GM23248 (cell line): ENCODE data around the gene CCDC102B. TPM values are rescaled to one million over a fixed set of nuclear protein-coding genes. Genes with fewer than 3 reads are reported as not detected.

Source experiments
- DNase-seq: peaks from one replicate; pipeline ENCODE4 v3.0.0-alpha.2; 2015
- H2AFZ ChIP-seq: fragments of 200-600 bp; sonication (generic); 2 replicates; pipeline ENCODE4 v1.6.1; 2016; ENCODE audit warnings: antibody characterized with exemption
- H3F3A ChIP-seq: fragments of 200-600 bp; sonication (generic); 2 replicates; pipeline ENCODE4 v1.6.1; 2016; ENCODE audit warnings: mild to moderate bottlenecking, antibody characterized with exemption, mixed run types; ENCODE audit not compliant: insufficient read depth
- H3K27ac ChIP-seq: fragments of 200-600 bp; sonication (generic); 2 replicates; pipeline ENCODE4 v1.5.1; 2016; ENCODE audit warnings: mild to moderate bottlenecking
- H3K27me3 ChIP-seq: fragments of 200-600 bp; sonication (generic); replicated peaks from 2 replicates; pipeline ENCODE4 v1.6.1; 2016; ENCODE audit warnings: mild to moderate bottlenecking; ENCODE audit not compliant: insufficient read depth
- H3K36me3 ChIP-seq: fragments of 200-600 bp; sonication (generic); 2 replicates; pipeline ENCODE4 v1.6.1; 2016; ENCODE audit warnings: low read depth, mild to moderate bottlenecking
- H3K4me1 ChIP-seq: fragments of 200-600 bp; sonication (generic); 2 replicates; pipeline ENCODE4 v1.6.1; 2016; ENCODE audit warnings: mild to moderate bottlenecking; ENCODE audit not compliant: insufficient read depth
- H3K4me2 ChIP-seq: fragments of 200-600 bp; sonication (generic); one replicate; pipeline ENCODE4 v1.6.1; 2016; ENCODE audit warnings: mild to moderate bottlenecking; ENCODE audit not compliant: unreplicated experiment
- H3K4me3 ChIP-seq: fragments of 200-600 bp; sonication (generic); 2 replicates; pipeline ENCODE4 v1.5.1; 2016; ENCODE audit warnings: mild to moderate bottlenecking
- H3K79me2 ChIP-seq: fragments of 200-600 bp; sonication (generic); 2 replicates; pipeline ENCODE4 v1.6.1; 2016; ENCODE audit warnings: mild to moderate bottlenecking; ENCODE audit not compliant: insufficient read depth
- H3K9ac ChIP-seq: fragments of 200-600 bp; sonication (generic); 2 replicates; pipeline ENCODE4 v1.6.1; 2016; ENCODE audit warnings: mild to moderate bottlenecking
- H3K9me2 ChIP-seq: fragments of 200-600 bp; sonication (generic); 2 replicates; pipeline ENCODE4 v1.6.1; 2016; ENCODE audit warnings: mixed run types, mild to moderate bottlenecking, moderate library complexity; ENCODE audit not compliant: insufficient read depth
- H3K9me3 ChIP-seq: fragments of 200-600 bp; sonication (generic); one replicate; pipeline ENCODE4 v1.6.1; 2017; ENCODE audit warnings: low read depth
- H4K20me1 ChIP-seq: fragments of 200-600 bp; sonication (generic); 2 replicates; pipeline ENCODE4 v1.6.0; 2016; ENCODE audit not compliant: insufficient read depth
- EZH2 ChIP-seq: fragments of 200-600 bp; sonication (generic); IDR thresholded peaks from 2 replicates; pipeline ENCODE4 v1.6.1; 2018; ENCODE audit warnings: antibody characterized with exemption, mild to moderate bottlenecking; ENCODE audit not compliant: insufficient read depth, poor library complexity, severe bottlenecking
- EZH2phosphoT487 ChIP-seq: fragments of 200-600 bp; sonication (generic); IDR thresholded peaks from 2 replicates; pipeline ENCODE4 v1.6.1; 2018; ENCODE audit warnings: antibody characterized with exemption, moderate library complexity, mild to moderate bottlenecking, low read depth; ENCODE audit not compliant: insufficient read depth
- WGBS, 2 experiments: methylation state at CpG; one replicate each; pipeline ENCODE4 v1.1.6; 2015 to 2017; ENCODE audit warnings: low lambda C conversion rate in 2 of 2, low coverage in 1 of 2; ENCODE audit errors: missing lambda C conversion rate in 2 of 2; 5-methylcytosine and 5-hydroxymethylcytosine counted together
- in situ Hi-C: fragments of 300-500 bp; cut with MboI; formaldehyde crosslinking; loops from 2 replicates; pipeline ENCODE4 v1.15.0; 2020
- polyA plus RNA-seq: library from polyadenylated mRNA; unstranded; fragments of >200 nt; fragmentation: Nextera tagmentation; extraction: Ambion mirVana; gene quantifications from 2 replicates; pipeline ENCODE4 v1.2.1, GENCODE V29; 2016
- total RNA-seq: library from RNA; depleted of rRNA; stranded (reverse); fragments of >200 nt; shearing (Covaris generic); gene quantifications from 2 replicates; pipeline ENCODE4 v1.2.3, GENCODE V29; 2014

Gene CCDC102B
- total and polyA plus RNA-seq, 2 experiments from 2014 or later, result 1.7 to 3.2 TPM

GRCh38 chr18:68948622-68949021, 150.7 kb downstream of the CCDC102B start:
- no peak for DNase-seq
- Histone ChIP-seq H2AFZ (no peak overlapping the region), H3K9me3 (no peaks in the 10 kb centered on the region), H4K20me1 (no peaks in the 10 kb centered on the region), H3K4me1 (no peaks in the 10 kb centered on the region), H3K9me2 (no peaks in the 10 kb centered on the region), H3K4me3 (no peak overlapping the region), H3K9ac (no peak overlapping the region), H3K36me3 (no peaks in the 10 kb centered on the region), H3K4me2 (no peak overlapping the region), H3K27ac (no peak overlapping the region), H3K79me2 (no peaks in the 10 kb centered on the region), H3F3A (no peaks in the 10 kb centered on the region), H3K27me3 (no peaks in the 10 kb centered on the region)
- WGBS, 2 experiments, result 74% methylated on average over 4 of the region's 4 CpGs
- in situ Hi-C loops, result no loop called here
- TF ChIP-seq EZH2phosphoT487 (no peak), EZH2 (no peak)

GRCh38 chr18:68954738-68955137, 156.9 kb downstream of the CCDC102B start:
- Histone ChIP-seq H4K20me1 (no peaks in the 10 kb centered on the region), H3K36me3 (no peaks in the 10 kb centered on the region), H3K9me2 (no peaks in the 10 kb centered on the region), H3K9ac (no peak overlapping the region), H3K27ac (no peak overlapping the region), H3K4me2 (no peak overlapping the region), H3F3A (no peaks in the 10 kb centered on the region), H2AFZ (no peak overlapping the region), H3K4me1 (no peaks in the 10 kb centered on the region), H3K79me2 (no peaks in the 10 kb centered on the region), H3K27me3 (no peaks in the 10 kb centered on the region), H3K9me3 (no peaks in the 10 kb centered on the region), H3K4me3 (no peak overlapping the region)
- in situ Hi-C loops, result no loop called here
- TF ChIP-seq EZH2phosphoT487 (no peak), EZH2 (no peak)
- 42 to 51% methylated on average over 2 of the region's 2 CpGs for WGBS, 2 experiments
- no peak for DNase-seq

- Histone ChIP-seq H3K27me3 (no peaks in the 10 kb centered on the region), H3K9me2 (no peaks in the 10 kb centered on the region), H3K79me2 (no peaks in the 10 kb centered on the region), H4K20me1 (no peaks in the 10 kb centered on the region), H3F3A (no peaks in the 10 kb centered on the region), H3K27ac (no peak overlapping the region), H3K36me3 (no peaks in the 10 kb centered on the region), H3K9me3 (no peaks in the 10 kb centered on the region), H3K4me3 (no peak overlapping the region), H2AFZ (no peak overlapping the region), H3K4me2 (no peak overlapping the region), H3K4me1 (no peaks in the 10 kb centered on the region), H3K9ac (no peak overlapping the region)
- DNase-seq, result no peak
- no peak for TF ChIP-seq EZH2
- TF ChIP-seq EZH2phosphoT487, result no peak
- 70 to 83% methylated on average over 2 of the region's 2 CpGs for WGBS, 2 experiments
- in situ Hi-C loops, result no loop called here
Measured at GRCh38 chr18:68956650-68957049, 158.8 kb downstream of the CCDC102B start.

- Histone ChIP-seq H3K9ac (no peak overlapping the region), H3K36me3 (no peaks in the 10 kb centered on the region), H3F3A (no peaks in the 10 kb centered on the region), H3K27me3 (no peaks in the 10 kb centered on the region), H3K4me3 (no peak overlapping the region), H3K4me2 (no peak overlapping the region), H4K20me1 (no peaks in the 10 kb centered on the region), H3K9me3 (no peaks in the 10 kb centered on the region), H3K79me2 (no peaks in the 10 kb centered on the region), H2AFZ (no peak overlapping the region), H3K9me2 (no peaks in the 10 kb centered on the region), H3K27ac (no peak overlapping the region), H3K4me1 (no peaks in the 10 kb centered on the region)
- 98 to 100% methylated on average over 3 of the region's 3 CpGs for WGBS, 2 experiments
- in situ Hi-C loops, result no loop called here
- TF ChIP-seq EZH2, result no peak
- TF ChIP-seq EZH2phosphoT487, result no peak
- no peak for DNase-seq
Measured at GRCh38 chr18:68960355-68960754, 162.5 kb downstream of the CCDC102B start.

GRCh38 chr18:68962623-68963022, 164.7 kb downstream of the CCDC102B start:
- Histone ChIP-seq H3K4me1 (no peaks in the 10 kb centered on the region), H2AFZ (no peak overlapping the region), H3K27ac (no peak overlapping the region), H3K27me3 (no peaks in the 10 kb centered on the region), H3K9ac (no peak overlapping the region), H3K79me2 (no peaks in the 10 kb centered on the region), H3F3A (no peaks in the 10 kb centered on the region), H3K9me2 (no peaks in the 10 kb centered on the region), H3K4me3 (no peak overlapping the region), H4K20me1 (no peaks in the 10 kb centered on the region), H3K36me3 (no peaks in the 10 kb centered on the region), H3K4me2 (no peak overlapping the region), H3K9me3 (no peaks in the 10 kb centered on the region)
- no peak for DNase-seq
- WGBS, 2 experiments, result 68% methylated on average over 3 of the region's 3 CpGs
- TF ChIP-seq EZH2 (no peak), EZH2phosphoT487 (no peak)
- in situ Hi-C loops, result no loop called here
